Measurements from ENCODE around the gene TPD52L3.

TPD52L3 gene

DNA sequence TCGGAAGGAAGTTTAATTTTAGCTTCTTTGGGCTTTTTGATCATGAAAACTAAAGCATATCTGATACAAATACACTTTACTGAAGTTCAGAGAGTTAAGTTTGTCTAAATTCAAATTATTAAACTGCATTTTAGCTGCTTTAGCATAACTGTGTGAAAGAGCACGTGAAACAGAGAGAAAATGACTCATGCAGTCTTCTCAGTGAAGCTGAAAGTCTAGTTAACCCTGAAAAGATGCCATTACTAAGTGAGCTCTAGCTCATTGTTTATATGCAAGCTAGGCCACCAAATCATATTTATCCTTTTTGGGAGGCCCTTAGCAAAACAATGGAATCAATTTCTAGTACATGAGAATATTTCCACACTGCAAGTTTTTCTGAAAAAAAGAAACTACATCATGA lies 27.6 kb downstream of the TPD52L3 start:
- no peaks in the 10 kb centered on the region for H3K27me3 ChIP-seq (ENCODE audit: insufficient read depth, low read length)
- H3K27ac ChIP-seq (ENCODE audit: low read depth, low read length): no peak overlapping the region
- H3K9ac ChIP-seq (ENCODE audit: low read depth, low read length): no peak overlapping the region
- no peaks in the 10 kb centered on the region for H3K9me3 ChIP-seq (ENCODE audit: insufficient read depth, low read depth, low read length)
- no peaks in the 10 kb centered on the region for H3K36me3 ChIP-seq (ENCODE audit: insufficient read depth, low read length)
- no peaks in the 10 kb centered on the region; the same call in 1 of the 2 replicates for H3K4me1 ChIP-seq (ENCODE audit: insufficient read depth, low read length)
- 66% methylated on average over 2 of the region's 2 CpGs for WGBS
- H3K4me3 ChIP-seq (ENCODE audit: low read length): no peak overlapping the region

DNA sequence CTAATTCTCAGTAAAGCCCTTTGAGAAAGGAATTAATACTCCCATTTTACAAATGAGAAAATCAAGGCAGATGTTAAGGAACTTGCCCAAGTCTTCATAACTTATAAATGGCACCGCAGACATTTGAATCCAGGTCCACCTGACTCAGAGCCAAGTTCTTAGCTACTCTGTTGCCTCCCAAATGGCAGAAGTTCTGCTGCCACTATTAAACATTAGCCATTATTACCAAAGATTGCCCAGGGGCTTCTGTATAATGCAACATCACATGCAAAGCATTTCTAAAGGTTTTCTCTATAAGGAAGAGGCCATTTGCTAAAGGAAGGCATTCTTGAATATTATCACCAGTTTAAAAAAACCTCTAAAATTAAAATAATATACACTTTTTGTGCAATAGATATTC lies 28.3 kb downstream of the TPD52L3 start:
- 97% methylated on average over 1 of the region's 1 CpG for WGBS
- Histone ChIP-seq H3K9me3 (ENCODE audit: insufficient read depth, low read depth, low read length) (no peaks in the 10 kb centered on the region), H3K4me1 (ENCODE audit: insufficient read depth, low read length) (no peaks in the 10 kb centered on the region; the same call in 1 of the 2 replicates), H3K27ac (ENCODE audit: low read depth, low read length) (no peak overlapping the region), H3K9ac (ENCODE audit: low read depth, low read length) (no peak overlapping the region), H3K36me3 (ENCODE audit: insufficient read depth, low read length) (no peaks in the 10 kb centered on the region), H3K27me3 (ENCODE audit: insufficient read depth, low read length) (no peaks in the 10 kb centered on the region), H3K4me3 (ENCODE audit: low read length) (no peak overlapping the region)

DNA sequence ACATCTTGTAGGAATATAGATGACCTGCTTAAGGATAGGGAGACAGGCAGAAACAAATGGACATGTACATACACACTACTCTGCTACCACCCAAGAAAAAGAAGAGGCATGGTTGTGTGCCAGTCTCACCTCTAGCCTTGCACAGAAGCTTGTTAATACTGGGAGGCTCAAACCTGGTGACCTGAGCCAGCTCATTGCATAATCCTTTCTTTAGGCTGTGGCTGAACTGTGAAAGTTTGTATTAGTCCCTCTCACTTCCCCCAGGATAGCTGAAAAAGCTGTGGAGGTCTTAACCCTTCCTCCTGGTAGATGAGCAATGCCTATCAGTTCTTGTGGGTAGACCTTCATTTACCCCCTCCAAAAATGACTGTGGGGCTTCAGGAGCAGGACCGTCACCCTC lies 28.7 kb downstream of the TPD52L3 start:
- H3K9ac ChIP-seq (ENCODE audit: low read depth, low read length): no peak overlapping the region
- no peak overlapping the region for H3K4me3 ChIP-seq (ENCODE audit: low read length)
- no peaks in the 10 kb centered on the region for H3K9me3 ChIP-seq (ENCODE audit: insufficient read depth, low read depth, low read length)
- no peaks in the 10 kb centered on the region for H3K36me3 ChIP-seq (ENCODE audit: insufficient read depth, low read length)
- no peaks in the 10 kb centered on the region; the same call in 1 of the 2 replicates for H3K4me1 ChIP-seq (ENCODE audit: insufficient read depth, low read length)
- 100% methylated on average over 1 of the region's 1 CpG for WGBS
- H3K27me3 ChIP-seq (ENCODE audit: insufficient read depth, low read length): no peaks in the 10 kb centered on the region
- no peak overlapping the region for H3K27ac ChIP-seq (ENCODE audit: low read depth, low read length)

DNA sequence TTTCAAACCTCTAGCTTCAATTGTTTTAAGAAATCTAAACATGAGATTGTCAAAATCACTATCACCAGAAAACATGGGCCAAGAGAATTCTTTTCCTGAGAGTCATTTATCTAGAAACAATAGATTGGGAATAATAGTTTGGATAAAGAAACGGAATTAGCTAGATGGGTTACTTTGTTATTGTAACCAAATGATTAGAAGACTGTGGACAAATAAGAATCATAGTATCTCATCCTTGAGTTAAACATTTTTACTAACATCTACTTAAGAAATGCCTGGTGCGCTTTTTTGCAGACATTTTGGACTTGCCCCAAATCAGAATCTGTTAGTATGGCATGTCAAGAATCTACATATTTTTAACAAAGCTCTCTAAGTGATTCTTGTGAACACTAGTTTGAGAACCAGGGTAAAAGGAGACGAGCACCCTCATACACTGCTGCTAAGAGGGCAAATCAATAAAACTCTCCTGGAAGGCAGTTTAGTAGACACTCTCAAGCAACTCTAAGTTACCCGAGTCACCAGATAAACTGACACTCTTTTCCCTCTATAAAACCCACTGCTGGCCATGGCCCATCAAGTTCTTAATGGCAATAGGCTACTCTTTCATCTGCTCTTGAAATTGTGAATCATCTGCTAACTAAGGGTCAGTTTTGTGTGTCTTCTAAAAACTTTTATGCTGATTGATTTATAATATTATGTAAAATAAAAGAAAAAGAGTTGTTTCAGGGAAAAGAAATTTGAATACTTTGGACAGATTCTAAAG lies 39.1 kb downstream of the TPD52L3 start:
- WGBS: 89% methylated on average over 4 of the region's 4 CpGs
- H3K4me1 ChIP-seq (ENCODE audit: insufficient read depth, low read length): no peaks in the 10 kb centered on the region
- H3K36me3 ChIP-seq (ENCODE audit: insufficient read depth, low read length): no peaks in the 10 kb centered on the region
- no peak overlapping the region for H3K4me3 ChIP-seq (ENCODE audit: low read length)
- H3K27me3 ChIP-seq (ENCODE audit: insufficient read depth, low read length): no peaks in the 10 kb centered on the region
- no peak overlapping the region for H3K27ac ChIP-seq (ENCODE audit: low read depth, low read length)
- peaks cover 18% of the 10 kb centered on the region for H3K9me3 ChIP-seq (ENCODE audit: insufficient read depth, low read depth, low read length)
- H3K9ac ChIP-seq (ENCODE audit: low read depth, low read length): no peak overlapping the region

DNA sequence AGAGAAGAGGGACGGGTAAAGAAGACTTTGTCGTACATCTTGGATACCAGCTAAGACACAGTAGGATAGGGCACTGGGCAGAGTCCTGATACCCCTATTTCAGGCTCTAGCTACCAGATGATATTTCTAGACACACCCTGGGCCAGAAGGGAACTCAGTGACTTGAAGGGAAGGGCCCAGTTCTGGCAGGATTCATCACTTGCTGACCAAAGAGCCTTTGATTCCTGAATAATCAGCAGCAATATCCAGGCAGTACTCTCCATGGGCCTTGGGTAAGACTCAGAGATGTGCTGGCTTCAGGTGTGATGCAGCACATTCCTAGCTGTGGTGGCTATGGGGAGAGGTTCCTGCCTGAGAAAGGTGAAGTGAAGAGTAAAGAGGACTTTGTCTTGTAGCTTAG lies 40.7 kb downstream of the TPD52L3 start:
- Histone ChIP-seq H3K27ac (ENCODE audit: low read depth, low read length) (no peak overlapping the region), H3K9me3 (ENCODE audit: insufficient read depth, low read depth, low read length) (peaks cover 27% of the 10 kb centered on the region), H3K4me3 (ENCODE audit: low read length) (no peak overlapping the region), H3K27me3 (ENCODE audit: insufficient read depth, low read length) (no peaks in the 10 kb centered on the region), H3K9ac (ENCODE audit: low read depth, low read length) (no peak overlapping the region), H3K36me3 (ENCODE audit: insufficient read depth, low read length) (no peaks in the 10 kb centered on the region), H3K4me1 (ENCODE audit: insufficient read depth, low read length) (no peaks in the 10 kb centered on the region)
- 98% methylated on average over 2 of the region's 2 CpGs for WGBS
